Fibroblast of mammary gland (primary cell): Measurements from ENCODE around the gene SPAG8.

Experiments used
- DNase-seq: peaks from one replicate; pipeline ENCODE4 v3.0.0-alpha.2; 2010; ENCODE audit warnings: low read depth
- H3K4me3 ChIP-seq: 2 replicates; pipeline ENCODE4 v1.5.1; 2011; ENCODE audit warnings: low read depth, mild to moderate bottlenecking, low read length, moderate library complexity; ENCODE audit not compliant: control insufficient read depth
- CTCF ChIP-seq: conservative IDR thresholded peaks from 2 replicates; pipeline ENCODE4 v1.5.1; 2011; ENCODE audit warnings: low read depth, low read length, inconsistent platforms; ENCODE audit not compliant: control insufficient read depth, insufficient read depth

Gene SPAG8

DNA sequence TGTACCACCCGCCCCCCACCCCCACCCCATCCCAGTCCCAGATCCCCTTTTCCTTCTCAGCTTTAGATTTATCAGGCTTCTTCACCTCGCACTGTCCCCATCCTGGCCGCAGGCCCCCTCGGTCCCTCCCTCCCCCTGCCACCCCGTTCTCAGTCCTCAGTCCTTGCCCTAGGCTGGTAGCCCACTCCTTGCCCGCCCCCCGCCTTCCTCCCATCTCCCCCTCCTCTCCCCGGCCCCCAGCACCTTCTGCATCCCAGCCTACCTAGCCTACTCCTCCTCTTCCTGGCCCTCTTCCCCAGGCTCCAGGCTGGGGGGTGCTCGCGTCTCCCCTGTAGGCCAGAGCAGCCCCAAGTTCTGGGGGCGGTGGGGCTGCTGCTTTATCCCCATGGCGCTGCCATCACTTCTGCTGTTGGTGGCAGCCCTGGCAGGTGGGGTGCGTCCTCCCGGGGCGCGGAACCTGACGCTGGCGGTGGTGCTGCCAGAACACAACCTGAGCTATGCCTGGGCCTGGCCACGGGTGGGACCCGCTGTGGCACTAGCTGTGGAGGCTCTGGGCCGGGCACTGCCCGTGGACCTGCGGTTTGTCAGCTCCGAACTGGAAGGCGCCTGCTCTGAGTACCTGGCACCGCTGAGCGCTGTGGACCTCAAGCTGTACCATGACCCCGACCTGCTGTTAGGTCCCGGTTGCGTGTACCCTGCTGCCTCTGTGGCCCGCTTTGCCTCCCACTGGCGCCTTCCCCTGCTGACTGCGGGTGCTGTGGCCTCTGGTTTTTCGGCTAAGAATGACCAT is 19.8 kb downstream of the SPAG8 start:
- peak overlapping the region; percentile 57 for H3K4me3 ChIP-seq
- no peak for DNase-seq
- no peak for TF ChIP-seq CTCF

- no peak for TF ChIP-seq CTCF
- peak within 1 kb of the TSS; percentile 57 for H3K4me3 ChIP-seq
- DNase-seq, result no peak
These were observed 20.7 kb downstream of the SPAG8 start, which contains the start of gene NPR2 for GRCh38 chr9:35791297-35791921. NPR2 (plus strand) TSS chr9:35791591; CDS start chr9:35792409, 818 bp downstream.

GRCh38 chr9:35790385-35791296 is 21.4 kb downstream of the SPAG8 start:
- TF ChIP-seq CTCF, result peak; percentile 91
- peak overlapping the region; percentile 12 for H3K4me3 ChIP-seq
- DNase-seq, result peak; percentile 89

GRCh38 chr9:35790025-35790384 is 22.1 kb downstream of the SPAG8 start:
- TF ChIP-seq CTCF, result no peak
- no peak for DNase-seq

GRCh38 chr9:35789541-35789940 is 22.5 kb downstream of the SPAG8 start:
- DNase-seq, result no peak
- H3K4me3 ChIP-seq, result no peak overlapping the region
- TF ChIP-seq CTCF, result no peak

More at GRCh38 chr9:35790025-35790384, 22.1 kb downstream of the SPAG8 start:
- H3K4me3 ChIP-seq, result no peak overlapping the region

DNA sequence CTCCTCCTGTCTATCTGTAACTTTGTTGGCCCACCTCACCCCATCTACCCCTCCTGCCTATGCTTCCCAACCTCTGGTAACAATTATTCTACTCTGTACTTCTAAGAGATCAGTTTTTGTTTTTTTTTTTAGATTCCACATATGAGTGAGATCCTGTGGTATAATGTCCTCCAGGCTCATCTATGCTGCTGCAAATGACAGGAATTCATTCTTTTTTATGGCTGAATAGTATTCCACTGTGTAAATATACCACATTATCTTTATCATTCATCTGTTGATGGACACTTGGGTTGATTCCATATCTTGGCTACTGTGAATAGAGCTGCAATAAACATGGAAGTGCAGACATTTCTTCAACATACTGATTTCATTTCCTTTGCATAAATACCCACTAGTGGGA is 28.6 kb downstream of the SPAG8 start:
- H3K4me3 ChIP-seq, result no peak overlapping the region
- no peak for TF ChIP-seq CTCF
- DNase-seq, result no peak
